GM12801 (cell line): ENCODE results near the gene COL23A1.

Source experiments
- TF ChIP-seq, protein P1 (sequence below): IDR thresholded peaks from one replicate; pipeline ENCODE4 v1.5.1; 2011; ENCODE audit warnings: control low read depth; ENCODE audit not compliant: insufficient read length; ENCODE audit errors: extremely low read depth

The COL23A1 gene

DNA sequence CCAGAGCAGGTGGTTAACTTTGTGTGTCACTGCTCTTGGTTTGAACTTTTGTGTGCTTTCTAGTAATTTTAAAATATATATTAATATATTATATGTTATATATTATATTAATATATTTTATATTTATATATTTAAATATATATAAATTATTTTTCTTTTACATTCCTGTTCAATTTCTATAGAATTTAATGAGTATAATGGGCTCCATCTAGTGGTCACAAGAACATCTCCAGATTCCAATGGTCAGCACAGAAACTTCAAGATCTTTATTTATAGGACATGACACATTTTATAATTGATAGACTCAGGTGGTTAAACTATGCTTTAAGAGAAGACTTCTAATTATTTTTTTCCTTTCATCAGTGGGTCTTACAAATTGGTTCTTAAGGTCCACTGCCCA lies 39.1 kb downstream of the COL23A1 start:
- TF ChIP-seq, protein P1, sequence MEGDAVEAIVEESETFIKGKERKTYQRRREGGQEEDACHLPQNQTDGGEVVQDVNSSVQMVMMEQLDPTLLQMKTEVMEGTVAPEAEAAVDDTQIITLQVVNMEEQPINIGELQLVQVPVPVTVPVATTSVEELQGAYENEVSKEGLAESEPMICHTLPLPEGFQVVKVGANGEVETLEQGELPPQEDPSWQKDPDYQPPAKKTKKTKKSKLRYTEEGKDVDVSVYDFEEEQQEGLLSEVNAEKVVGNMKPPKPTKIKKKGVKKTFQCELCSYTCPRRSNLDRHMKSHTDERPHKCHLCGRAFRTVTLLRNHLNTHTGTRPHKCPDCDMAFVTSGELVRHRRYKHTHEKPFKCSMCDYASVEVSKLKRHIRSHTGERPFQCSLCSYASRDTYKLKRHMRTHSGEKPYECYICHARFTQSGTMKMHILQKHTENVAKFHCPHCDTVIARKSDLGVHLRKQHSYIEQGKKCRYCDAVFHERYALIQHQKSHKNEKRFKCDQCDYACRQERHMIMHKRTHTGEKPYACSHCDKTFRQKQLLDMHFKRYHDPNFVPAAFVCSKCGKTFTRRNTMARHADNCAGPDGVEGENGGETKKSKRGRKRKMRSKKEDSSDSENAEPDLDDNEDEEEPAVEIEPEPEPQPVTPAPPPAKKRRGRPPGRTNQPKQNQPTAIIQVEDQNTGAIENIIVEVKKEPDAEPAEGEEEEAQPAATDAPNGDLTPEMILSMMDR, result no peak

DNA sequence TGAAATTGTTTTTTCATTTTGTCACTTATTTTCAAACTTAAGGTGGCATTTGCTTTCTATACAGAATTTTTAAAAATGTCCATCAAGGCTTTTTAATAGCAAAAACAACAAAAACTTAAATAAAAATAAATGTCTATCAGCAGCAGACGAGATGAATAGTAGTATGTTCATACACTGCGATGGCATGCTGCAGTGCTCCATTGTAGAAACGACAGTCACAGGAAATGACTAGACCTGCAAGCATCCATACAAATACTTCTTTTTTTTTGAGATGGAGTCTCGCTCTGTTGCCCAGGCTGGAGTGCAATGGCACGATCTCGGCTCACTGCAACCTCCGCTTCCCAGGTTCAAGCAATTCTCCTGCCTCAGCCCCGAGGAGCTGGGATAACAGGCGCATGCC lies 41.4 kb downstream of the COL23A1 start:
- TF ChIP-seq, protein P1, result no peak

GRCh38 chr5:178547753-178548415 lies 42.3 kb downstream of the COL23A1 start:
- TF ChIP-seq, protein P1, result no peak

GRCh38 chr5:178547052-178547666 lies 43.0 kb downstream of the COL23A1 start:
- TF ChIP-seq, protein P1, result no peak

DNA sequence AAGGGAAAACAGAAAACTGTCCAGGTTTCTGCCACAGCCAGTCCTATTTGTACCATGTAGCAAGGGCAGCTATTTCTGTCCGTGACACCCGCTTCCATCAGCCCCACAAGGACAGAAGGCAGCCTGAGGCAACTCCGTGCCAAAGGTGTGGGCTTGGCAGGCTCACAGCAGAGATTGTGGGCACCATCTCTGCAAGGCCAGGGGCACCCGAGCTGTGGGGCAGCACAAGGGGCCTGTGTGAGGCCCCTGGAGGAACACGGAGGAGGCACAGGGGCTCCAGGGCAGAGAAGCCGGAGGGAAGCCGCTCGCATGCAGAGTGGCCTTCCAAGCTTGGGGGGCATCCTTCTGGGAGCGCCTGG lies 43.5 kb downstream of the COL23A1 start:
- TF ChIP-seq, protein P1, result no peak

DNA sequence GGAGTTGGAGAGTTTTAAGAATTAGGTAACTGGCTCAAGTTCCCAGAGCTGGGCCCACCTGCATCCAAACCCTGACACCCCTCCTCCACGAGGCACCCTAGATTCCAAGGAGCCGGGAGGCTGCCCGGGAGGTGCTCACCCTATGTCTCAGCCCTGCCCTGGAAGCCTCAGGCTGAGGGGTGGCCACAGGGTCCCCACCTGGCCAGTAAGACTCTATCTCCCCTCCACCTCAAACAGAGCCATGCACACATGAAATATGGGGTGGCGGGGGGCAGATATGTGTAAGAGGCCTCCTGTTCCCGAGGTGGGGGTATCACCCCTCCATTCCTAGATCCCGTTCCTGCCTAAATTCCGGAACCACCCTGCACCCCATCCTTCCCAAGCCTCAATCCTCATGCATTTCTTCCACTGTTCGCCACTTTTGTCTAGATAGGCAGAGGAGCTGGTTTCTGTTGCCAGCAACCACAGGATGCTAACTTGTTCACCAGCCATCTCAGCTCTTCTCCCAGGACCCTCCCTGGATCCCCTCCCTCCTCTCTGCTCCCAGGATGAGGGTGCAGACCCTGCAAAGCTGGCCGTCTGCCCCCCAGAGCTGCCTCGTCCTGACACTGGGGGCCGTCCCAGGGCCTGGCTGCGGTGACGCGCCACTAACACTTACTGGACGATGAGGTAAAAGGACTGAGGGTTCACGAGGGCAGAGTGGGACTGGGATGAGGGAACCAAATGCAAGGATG lies 44.1 kb downstream of the COL23A1 start:
- TF ChIP-seq, protein P1, result no peak

GRCh38 chr5:178545176-178545575 lies 45.0 kb downstream of the COL23A1 start:
- TF ChIP-seq, protein P1, result no peak
